OCI-LY7 (cell line): ENCODE results near the gene DRC7.

Experiments used
- CTCF ChIP-seq: fragments of 200-600 bp; sonication (generic); conservative IDR thresholded peaks from 2 replicates; pipeline ENCODE4 v1.5.1; 2014; ENCODE audit warnings: mild to moderate bottlenecking, antibody characterized with exemption, low read length, moderate library complexity, mixed read lengths
- EZH2phosphoT487 ChIP-seq: fragments of 200-600 bp; sonication (generic); IDR thresholded peaks from 2 replicates; pipeline ENCODE4 v1.6.1; 2018; ENCODE audit warnings: low read depth, borderline replicate concordance, mild to moderate bottlenecking, mixed run types, antibody characterized with exemption, low read length, moderate library complexity, mixed read lengths

GRCh38 chr16:57676553-57677085, 18.0 kb upstream of the DRC7 start:
- TF ChIP-seq CTCF, result no peak
- no peak for TF ChIP-seq EZH2phosphoT487
